Retina (tissue), 1 donor: ENCODE results near the gene PRRC2B.
"Not testable (repeated sequence)": the region's sequence is repeated elsewhere in the genome, so short reads cannot be mapped to it uniquely, and the experiment has no call there.

Source experiments
- DNase-seq: peaks from one replicate; pipeline ENCODE4 v3.0.0-alpha.2; 2016

Gene PRRC2B

GRCh38 chr9:131546336-131547084 lies 152.6 kb downstream of the PRRC2B start:
- peak; percentile 63 for DNase-seq

DNA sequence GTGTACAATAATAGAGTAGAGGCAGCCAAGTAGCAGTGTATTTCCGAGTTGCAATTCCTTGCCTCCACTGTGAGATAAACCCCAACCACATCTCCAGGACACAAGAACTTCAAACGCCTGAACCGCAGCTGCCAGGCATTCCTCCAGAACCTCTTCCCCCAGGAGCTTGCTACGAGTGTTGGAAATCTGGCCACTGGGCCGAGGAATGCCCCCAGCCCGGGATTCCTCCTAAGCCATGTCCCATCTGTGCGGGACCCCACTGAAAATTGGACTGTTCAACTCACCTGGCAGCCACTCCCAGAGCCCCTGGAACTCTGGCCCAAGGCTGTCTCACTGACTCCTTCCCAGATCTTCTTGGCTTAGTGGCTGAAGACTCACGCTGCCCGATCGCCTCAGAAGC lies 155.3 kb downstream of the PRRC2B start:
- not testable (repeated sequence) for DNase-seq
